A549 (cell line): ENCODE results near the gene EFCAB8. TPM values are rescaled to one million over a fixed set of nuclear protein-coding genes. Genes with fewer than 3 reads are reported as not detected.

Experiments used
- ATAC-seq, 2 experiments: fragments of 200-7000 bp in 1 of 2; fragments of >200 bp in 1 of 2; cut with Nextera tagmentation in 1 of 2; cut with Tn5 transposase in 1 of 2; 3 replicates each; pipeline versions ENCODE4 v1.8.0 to v1.9.1; 2018 to 2020; ENCODE audit warnings: mild to moderate bottlenecking in 1 of 2, moderate library complexity in 1 of 2
- CTCF ChIA-PET: fragments of 300-600 bp; sonication (Branson Sonifier 250); formaldehyde crosslinking; extraction: SDS; loops from one replicate; lab custom pipeline; 2021; ENCODE audit warnings: antibody characterized with exemption, inconsistent platforms; lab: Yijun Ruan, JAX
- POLR2A ChIA-PET: fragments of 350-600 bp; formaldehyde crosslinking; extraction: SDS; loops from one replicate; lab custom pipeline; 2021; ENCODE audit warnings: antibody characterized with exemption, inconsistent platforms; lab: Yijun Ruan, JAX
- DNase-seq, 2 experiments: peaks; one replicate each; pipeline versions ENCODE4 v3.0.0 to v3.0.0-alpha.2; 2011 to 2016; ENCODE audit warnings: low read depth in 1 of 2, low spot score in 1 of 2
- FAIRE-seq: peaks from 2 replicates; lab custom pipeline; 2011; peaks lifted over from hg19 to GRCh38; lab: Jason Lieb, UNC
- H3K27ac ChIP-seq, 2 experiments: fragments of >200 bp; sonication (Bioruptor Twin); formaldehyde crosslinking; 3 replicates each; pipeline ENCODE4 v1.5.1; 2016 to 2017
- H3K4me1 ChIP-seq: fragments of >200 bp; sonication (Bioruptor Twin); formaldehyde crosslinking; 3 replicates; pipeline ENCODE4 v1.6.1; 2016
- H3K4me2 ChIP-seq: fragments of >200 bp; sonication (Bioruptor Twin); formaldehyde crosslinking; 3 replicates; pipeline ENCODE4 v1.6.1; 2016
- H3K4me3 ChIP-seq: fragments of >200 bp; sonication (Bioruptor Twin); formaldehyde crosslinking; 3 replicates; pipeline ENCODE4 v1.5.1; 2016
- H3K9me3 ChIP-seq: fragments of >200 bp; sonication (Bioruptor Twin); formaldehyde crosslinking; 3 replicates; pipeline ENCODE4 v1.6.1; 2016
- BHLHE40 ChIP-seq: IDR thresholded peaks from 2 replicates; pipeline ENCODE4 v1.6.1; 2012; ENCODE audit warnings: low read depth, low read length, inconsistent platforms
- CHD4 ChIP-seq: fragments of 200-600 bp; sonication (generic); IDR thresholded peaks from 2 replicates; pipeline ENCODE4 v1.6.1; 2016; ENCODE audit warnings: antibody characterized with exemption, mild to moderate bottlenecking, borderline replicate concordance
- CTCF ChIP-seq: fragments of >200 bp; sonication (Bioruptor Twin); formaldehyde crosslinking; IDR thresholded peaks from 3 replicates; pipeline ENCODE4 v1.5.1; 2016
- EP300 ChIP-seq, 2 experiments: fragments of >200 bp; sonication (Bioruptor Twin); formaldehyde crosslinking; IDR thresholded peaks; 2 replicates in 1 of 2; 3 replicates in 1 of 2; pipeline ENCODE4 v1.6.1; 2016 to 2017
- HDAC2 ChIP-seq: fragments of 200-600 bp; sonication (generic); IDR thresholded peaks from 2 replicates; pipeline ENCODE4 v1.6.1; 2016
- HMGXB4 ChIP-seq: fragments of 250-450 bp; sonication (Bioruptor Pico); IDR thresholded peaks from 2 replicates; pipeline ENCODE4 v1.5.0; 2021; ENCODE audit warnings: mild to moderate bottlenecking, moderate library complexity, borderline replicate concordance
- HOXB13 ChIP-seq: fragments of 250-450 bp; sonication (Bioruptor Pico); IDR thresholded peaks from 2 replicates; pipeline ENCODE4 v1.5.0; 2020; ENCODE audit warnings: low read depth, mild to moderate bottlenecking, moderate library complexity
- NR3C1 ChIP-seq: fragments of >200 bp; sonication (Bioruptor Twin); formaldehyde crosslinking; IDR thresholded peaks from 3 replicates; pipeline ENCODE4 v1.6.1; 2017
- POLR2A ChIP-seq: IDR thresholded peaks from 2 replicates; pipeline ENCODE4 v1.6.1; 2012; ENCODE audit warnings: mild to moderate bottlenecking, low read length
- RNF2 ChIP-seq: fragments of 200-600 bp; sonication (generic); IDR thresholded peaks from 2 replicates; pipeline ENCODE4 v1.6.1; 2016; ENCODE audit warnings: low read depth, mild to moderate bottlenecking, antibody characterized with exemption, moderate library complexity, borderline replicate concordance
- WGBS: methylation state at CpG from one replicate; pipeline ENCODE4 v1.1.6; 2017; ENCODE audit errors: missing lambda C conversion rate; 5-methylcytosine and 5-hydroxymethylcytosine counted together
- polyA plus RNA-seq, 4 experiments: library from polyadenylated mRNA; depleted of rRNA in 3 of 4; stranded (reverse); fragments of >200 nt; fragmentation: RNase III in 1 of 4; extraction: RNeasy Plus Mini Kit Qiagen cat#74134 plus additional on column Dnase treatment in 1 of 4; gene quantifications; 2 replicates in 3 of 4; 3 replicates in 1 of 4; pipeline ENCODE4 v1.2.3, GENCODE V29; 2011 to 2017
- TF ChIP-seq, protein P1 (sequence below): IDR thresholded peaks from 2 replicates; pipeline ENCODE4 v1.6.1; 2012
- TF ChIP-seq, protein P2 (sequence below): fragments of 450-650 bp; IDR thresholded peaks from 2 replicates; pipeline ENCODE4 v1.6.1; 2014; ENCODE audit warnings: antibody characterized with exemption

Gene EFCAB8
- polyA plus RNA-seq, 2 of the 4 experiments (the other 2 are of a cell fraction), result not detected

GRCh38 chr20:32978009-32978335 is 119.2 kb downstream of the EFCAB8 start:
- Histone ChIP-seq H3K9me3 (no peaks in the 10 kb centered on the region), H3K4me1 (0 out of 3 replicates have a peak, but pooled peaks cover 4% of the 10 kb centered on the region), H3K27ac (no peak overlapping the region), H3K4me2 (no peak overlapping the region), H3K4me3 (no peak overlapping the region)
- no peak for FAIRE-seq
- no peak; a peak in 1 of 6 replicates for ATAC-seq
- TF ChIP-seq CTCF, result no peak
- 37% methylated on average over 6 of the region's 7 CpGs for WGBS
- CTCF ChIA-PET, result interaction anchor here (1.2 kb wide), 1 partner anchor 9 kb away, joined by 3 read pairs; no protein-coding TSS in a partner anchor
- POLR2A ChIA-PET, result no interaction called here
- no peak for DNase-seq

- no peak overlapping the region for H3K4me2 ChIP-seq
- WGBS, result 44% methylated on average over 9 of the region's 9 CpGs
- H3K27ac ChIP-seq, result no peak overlapping the region
- TF ChIP-seq EP300 (IDR thresholded peaks at IDR 0.05) (no peak), CTCF (no peak), RNF2 (no peak), BHLHE40 (no peak), NR3C1 (no peak), HOXB13 (CRISPR knock-in tag) (no peak), POLR2A (no peak), HDAC2 (no peak), HMGXB4 (CRISPR knock-in tag) (no peak), CHD4 (no peak)
- TF ChIP-seq, protein P1, sequence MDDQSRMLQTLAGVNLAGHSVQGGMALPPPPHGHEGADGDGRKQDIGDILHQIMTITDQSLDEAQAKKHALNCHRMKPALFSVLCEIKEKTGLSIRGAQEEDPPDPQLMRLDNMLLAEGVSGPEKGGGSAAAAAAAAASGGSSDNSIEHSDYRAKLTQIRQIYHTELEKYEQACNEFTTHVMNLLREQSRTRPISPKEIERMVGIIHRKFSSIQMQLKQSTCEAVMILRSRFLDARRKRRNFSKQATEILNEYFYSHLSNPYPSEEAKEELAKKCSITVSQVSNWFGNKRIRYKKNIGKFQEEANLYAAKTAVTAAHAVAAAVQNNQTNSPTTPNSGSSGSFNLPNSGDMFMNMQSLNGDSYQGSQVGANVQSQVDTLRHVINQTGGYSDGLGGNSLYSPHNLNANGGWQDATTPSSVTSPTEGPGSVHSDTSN, result no peak
- TF ChIP-seq, protein P2, sequence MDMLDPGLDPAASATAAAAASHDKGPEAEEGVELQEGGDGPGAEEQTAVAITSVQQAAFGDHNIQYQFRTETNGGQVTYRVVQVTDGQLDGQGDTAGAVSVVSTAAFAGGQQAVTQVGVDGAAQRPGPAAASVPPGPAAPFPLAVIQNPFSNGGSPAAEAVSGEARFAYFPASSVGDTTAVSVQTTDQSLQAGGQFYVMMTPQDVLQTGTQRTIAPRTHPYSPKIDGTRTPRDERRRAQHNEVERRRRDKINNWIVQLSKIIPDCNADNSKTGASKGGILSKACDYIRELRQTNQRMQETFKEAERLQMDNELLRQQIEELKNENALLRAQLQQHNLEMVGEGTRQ, result no peak
- TF ChIP-seq, all 56 proteins: peak for 0
- no peak overlapping the region for H3K4me3 ChIP-seq
- no peaks in the 10 kb centered on the region for H3K9me3 ChIP-seq
- FAIRE-seq (no peak), DNase-seq (no peak), ATAC-seq (no peak)
- CTCF ChIA-PET, result no interaction called here
- POLR2A ChIA-PET, result no interaction called here
- no peaks in the 10 kb centered on the region for H3K4me1 ChIP-seq
Observed at GRCh38 chr20:32979201-32979998, 120.7 kb downstream of the EFCAB8 start.
